HG02759 (cell line): ENCODE measurements around the gene ARHGAP45.

Source experiments
- ATAC-seq: cut with Tn5 transposase; IDR thresholded peaks from one replicate; pipeline ENCODE4 v1.9.1; 2021; ENCODE audit warnings: mild to moderate bottlenecking, moderate library complexity; ENCODE audit not compliant: unreplicated experiment

ARHGAP45 gene

DNA sequence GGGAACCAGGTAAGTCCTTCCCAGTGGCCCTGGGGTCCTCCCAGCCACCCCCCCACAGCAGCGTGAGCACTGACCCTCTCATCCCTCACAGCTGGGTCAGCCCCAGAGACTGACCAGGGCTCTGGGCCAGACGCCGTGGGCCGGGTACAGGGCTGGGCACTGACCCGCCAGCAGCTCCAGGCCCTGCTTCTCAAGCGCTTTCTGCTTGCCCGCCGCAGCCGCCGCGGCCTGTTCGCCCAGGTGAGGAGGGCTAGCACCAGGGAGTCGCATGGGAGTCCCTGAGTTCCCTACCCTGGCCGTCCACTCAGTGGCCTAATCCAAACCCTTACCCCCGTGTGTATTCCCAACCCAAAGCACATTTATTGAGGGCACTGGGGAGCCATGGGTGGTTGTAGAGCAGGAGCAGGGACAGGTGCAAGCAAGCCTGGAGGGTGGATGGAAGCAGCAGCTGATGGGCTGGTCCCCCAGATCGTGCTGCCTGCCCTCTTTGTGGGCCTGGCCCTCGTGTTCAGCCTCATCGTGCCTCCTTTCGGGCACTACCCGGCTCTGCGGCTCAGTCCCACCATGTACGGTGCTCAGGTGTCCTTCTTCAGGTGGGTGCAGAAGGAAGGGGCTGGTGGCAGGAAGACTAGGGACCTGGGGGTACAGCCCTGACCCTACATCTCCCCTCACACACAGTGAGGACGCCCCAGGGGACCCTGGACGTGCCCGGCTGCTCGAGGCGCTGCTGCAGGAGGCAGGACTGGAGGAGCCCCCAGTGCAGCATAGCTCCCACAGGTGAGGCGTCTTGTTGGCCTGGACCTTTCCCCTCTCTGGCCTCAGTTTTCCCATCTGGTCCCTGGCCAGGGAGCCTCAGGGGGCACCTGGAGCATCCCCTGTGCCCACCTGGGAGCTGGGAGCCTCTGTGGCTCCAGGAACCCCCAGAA, 12.6 kb upstream of the ARHGAP45 start:
- ATAC-seq = no peak

DNA sequence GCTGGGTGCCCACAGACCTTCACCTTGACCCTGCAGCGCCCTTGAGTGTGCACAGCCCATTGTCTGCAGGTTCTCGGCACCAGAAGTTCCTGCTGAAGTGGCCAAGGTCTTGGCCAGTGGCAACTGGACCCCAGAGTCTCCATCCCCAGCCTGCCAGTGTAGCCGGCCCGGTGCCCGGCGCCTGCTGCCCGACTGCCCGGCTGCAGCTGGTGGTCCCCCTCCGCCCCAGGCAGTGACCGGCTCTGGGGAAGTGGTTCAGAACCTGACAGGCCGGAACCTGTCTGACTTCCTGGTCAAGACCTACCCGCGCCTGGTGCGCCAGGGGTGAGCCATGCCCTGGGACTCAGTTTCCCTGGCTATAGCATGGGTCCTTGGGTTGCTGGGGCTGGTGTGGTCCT, 11.9 kb upstream of the ARHGAP45 start:
- ATAC-seq = no peak

DNA sequence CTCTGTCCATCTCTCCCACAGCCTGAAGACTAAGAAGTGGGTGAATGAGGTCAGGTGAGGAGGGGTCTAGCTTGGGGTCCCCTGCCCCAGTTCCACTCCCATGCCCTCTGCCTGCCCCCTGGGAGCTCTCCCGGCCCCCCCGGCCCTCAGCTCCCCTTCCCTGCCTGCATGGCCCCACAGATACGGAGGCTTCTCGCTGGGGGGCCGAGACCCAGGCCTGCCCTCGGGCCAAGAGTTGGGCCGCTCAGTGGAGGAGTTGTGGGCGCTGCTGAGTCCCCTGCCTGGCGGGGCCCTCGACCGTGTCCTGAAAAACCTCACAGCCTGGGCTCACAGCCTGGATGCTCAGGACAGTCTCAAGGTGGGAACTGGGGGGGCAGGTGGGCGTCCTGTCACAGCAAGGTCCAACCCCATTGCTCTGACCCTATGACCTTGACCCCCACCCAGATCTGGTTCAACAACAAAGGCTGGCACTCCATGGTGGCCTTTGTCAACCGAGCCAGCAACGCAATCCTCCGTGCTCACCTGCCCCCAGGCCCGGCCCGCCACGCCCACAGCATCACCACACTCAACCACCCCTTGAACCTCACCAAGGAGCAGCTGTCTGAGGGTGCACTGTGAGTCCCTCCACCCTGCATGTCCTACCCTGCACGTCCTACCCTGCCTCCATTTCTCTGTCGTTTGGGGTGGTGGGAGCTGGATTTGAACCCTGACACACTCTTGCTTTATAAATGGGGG, 10.9 kb upstream of the ARHGAP45 start:
- no peak for ATAC-seq

DNA sequence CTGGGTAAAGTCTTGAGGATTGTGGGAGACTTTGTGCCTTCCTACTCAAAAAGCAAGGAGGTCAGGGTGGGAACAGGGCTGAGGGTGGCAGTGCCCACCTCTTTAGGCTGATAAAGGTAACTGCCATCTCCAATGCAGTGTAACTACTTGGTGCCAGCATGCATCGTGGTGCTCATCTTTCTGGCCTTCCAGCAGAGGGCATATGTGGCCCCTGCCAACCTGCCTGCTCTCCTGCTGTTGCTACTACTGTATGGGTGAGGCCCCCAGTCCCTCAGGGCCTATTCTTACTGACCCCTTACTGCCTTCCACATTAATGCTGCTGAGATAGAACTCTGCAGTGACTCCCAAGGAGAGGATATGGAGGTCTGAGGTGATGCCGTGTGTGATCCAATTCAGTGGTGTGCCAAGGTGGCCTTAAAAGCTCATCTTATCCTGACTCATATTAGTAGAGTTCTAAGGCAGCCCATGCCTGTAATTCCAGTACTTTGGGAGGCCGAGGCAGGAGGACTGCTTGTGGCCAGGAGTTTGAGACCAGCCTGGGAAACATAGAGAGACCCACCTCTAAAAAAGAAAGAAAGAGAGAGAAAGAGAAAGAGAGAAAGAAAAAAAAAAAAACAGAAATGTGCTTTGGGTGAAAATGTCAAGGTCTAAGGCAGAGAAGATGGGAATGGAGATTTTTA, 9.7 kb upstream of the ARHGAP45 start:
- ATAC-seq = no peak

DNA sequence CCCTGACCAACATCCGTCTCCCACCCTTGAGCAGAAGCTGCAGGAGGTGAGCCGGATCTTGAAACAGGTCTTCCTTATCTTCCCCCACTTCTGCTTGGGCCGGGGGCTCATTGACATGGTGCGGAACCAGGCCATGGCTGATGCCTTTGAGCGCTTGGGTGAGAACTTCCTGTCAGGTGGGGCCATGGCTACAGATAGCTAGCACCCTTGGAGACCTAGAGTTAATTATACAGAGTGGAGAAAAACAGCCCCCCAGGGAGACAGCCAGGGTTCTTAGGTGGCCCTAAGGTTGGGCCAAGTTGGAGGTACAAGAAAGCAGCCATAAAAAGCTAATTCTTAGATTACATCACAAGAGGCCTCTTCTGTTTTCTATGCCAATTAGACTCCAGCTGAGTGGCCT, 8.9 kb upstream of the ARHGAP45 start:
- ATAC-seq = no peak

DNA sequence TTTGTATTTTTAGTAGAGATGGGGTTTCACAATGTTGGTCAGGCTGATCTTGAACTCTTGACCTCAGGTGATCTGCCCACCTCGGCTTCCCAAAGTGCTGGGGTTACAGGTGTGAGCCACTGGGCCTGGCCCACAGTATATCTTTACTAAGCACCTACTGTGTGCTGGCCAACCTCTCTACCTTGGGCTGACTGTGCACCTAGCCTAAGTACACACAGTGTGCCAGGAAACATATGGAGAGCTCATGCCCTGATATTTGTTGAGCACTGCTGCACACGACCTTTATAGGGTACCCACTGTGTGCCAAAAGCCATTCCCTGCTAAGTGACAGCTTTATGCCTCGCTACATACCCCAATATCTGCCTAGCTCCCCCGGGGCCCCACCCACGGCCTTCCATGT, 6.3 kb upstream of the ARHGAP45 start:
- ATAC-seq = no peak

DNA sequence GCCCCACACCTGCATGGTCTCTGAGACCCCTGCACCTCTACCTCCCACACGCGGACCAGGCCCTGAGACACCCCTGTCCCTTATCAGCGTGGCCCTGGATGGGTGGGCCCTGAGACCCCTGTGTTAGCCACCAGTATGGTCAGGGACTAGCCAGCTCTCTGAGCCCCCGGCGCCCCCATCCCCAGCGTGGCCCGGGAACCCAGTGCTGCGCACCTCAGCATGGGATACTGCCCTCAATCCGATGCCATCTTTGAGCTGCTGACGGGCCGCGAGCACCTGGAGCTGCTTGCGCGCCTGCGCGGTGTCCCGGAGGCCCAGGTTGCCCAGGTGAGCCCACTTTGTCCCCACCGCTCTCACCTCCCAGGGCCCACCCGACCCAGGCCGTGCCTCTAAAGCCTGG, 5.0 kb upstream of the ARHGAP45 start:
- ATAC-seq = no peak

DNA sequence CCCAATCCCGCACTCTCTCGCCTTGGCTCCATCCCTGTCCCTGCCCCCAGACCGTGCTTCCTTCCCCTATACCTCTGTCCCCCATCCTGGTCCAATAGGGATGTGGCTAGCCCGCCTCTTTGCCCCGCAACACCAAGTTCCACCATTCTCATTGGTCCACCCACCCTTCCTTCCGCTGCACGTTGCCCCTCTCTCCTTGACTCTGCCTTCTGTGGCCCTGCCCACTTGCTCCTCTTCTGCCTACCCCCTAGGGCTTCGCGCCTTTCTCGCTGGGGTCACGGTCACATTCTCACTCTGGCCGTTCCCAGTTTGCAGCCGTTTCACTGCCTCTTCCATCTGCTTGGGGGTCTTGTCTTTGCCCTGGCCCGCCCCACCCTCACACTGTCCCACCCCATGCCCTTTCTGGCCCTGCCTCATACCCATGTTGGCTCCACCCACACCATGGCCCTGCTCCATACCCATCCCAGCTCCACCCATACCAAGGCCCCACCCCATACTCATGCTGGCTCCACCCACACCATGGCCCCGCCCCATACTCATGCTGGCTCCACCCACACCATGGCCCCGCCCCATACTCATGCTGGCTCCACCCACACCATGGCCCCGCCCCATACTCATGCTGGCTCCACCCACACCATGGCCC, 4.5 kb upstream of the ARHGAP45 start:
- ATAC-seq = no peak

DNA sequence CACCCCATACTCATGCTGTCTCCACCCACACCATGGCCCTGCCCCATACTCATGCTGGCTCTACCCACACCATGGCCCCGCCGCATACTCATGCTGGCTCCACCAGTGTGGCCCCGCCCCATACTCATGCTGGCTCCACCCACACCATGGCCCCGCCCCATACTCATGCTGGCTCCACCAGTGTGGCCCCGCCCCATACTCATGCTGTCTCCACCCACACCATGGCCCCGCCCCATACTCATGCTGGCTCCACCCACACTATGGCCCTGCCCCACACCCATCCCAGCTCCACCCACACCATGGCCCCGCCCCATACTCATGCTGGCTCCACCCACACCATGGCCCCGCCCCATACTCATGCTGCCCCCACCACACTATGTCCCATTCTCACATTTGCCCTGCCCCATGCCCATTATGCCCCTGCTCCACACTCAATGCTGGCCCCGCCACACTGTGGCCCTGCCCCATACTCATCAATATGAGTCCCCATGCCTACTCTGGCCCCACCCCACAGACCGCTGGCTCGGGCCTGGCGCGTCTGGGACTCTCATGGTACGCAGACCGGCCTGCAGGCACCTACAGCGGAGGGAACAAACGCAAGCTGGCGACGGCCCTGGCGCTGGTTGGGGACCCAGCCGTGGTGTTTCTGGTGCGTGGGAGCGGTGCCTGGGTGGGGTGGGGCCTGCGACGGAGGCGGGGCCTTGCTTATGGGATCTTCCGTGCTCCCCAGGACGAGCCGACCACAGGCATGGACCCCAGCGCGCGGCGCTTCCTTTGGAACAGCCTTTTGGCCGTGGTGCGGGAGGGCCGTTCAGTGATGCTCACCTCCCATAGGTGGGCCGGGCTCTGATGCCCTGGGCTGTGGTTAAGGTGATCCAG, 3.7 kb upstream of the ARHGAP45 start:
- ATAC-seq = no peak

DNA sequence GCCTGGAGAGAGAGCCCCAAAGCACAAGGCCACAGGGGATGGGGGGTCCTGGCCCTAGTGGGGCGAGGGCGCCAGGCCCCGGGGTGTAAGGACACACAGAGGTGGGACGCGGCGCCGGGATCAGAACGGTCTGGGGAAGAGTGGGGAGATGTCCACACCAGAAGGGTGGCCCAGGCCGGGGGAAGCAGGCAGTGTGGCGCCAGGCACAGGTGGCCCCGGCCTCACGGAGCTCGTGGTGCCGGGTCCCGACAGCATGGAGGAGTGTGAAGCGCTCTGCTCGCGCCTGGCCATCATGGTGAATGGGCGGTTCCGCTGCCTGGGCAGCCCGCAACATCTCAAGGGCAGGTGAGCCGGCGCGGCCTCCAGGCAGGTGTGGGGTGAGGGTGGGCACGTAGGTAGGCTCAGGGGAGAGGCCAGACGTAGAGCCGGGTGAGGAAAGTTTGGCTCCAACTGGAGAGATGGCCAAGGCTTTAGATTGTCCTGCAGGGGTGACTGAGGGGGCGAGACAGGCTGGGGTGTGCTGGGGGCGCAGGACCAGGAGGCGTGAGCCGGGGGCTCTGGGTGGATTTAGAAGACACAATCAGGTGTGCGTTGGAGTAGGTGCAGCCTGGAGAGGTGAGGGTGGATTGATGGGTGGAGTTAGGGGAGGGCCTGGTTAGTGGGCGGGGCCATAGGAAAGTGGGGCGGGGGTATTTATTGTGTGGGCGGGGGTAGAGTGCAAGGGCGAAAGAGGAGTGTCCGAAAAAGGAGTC, 2.9 kb upstream of the ARHGAP45 start:
- ATAC-seq = no peak

DNA sequence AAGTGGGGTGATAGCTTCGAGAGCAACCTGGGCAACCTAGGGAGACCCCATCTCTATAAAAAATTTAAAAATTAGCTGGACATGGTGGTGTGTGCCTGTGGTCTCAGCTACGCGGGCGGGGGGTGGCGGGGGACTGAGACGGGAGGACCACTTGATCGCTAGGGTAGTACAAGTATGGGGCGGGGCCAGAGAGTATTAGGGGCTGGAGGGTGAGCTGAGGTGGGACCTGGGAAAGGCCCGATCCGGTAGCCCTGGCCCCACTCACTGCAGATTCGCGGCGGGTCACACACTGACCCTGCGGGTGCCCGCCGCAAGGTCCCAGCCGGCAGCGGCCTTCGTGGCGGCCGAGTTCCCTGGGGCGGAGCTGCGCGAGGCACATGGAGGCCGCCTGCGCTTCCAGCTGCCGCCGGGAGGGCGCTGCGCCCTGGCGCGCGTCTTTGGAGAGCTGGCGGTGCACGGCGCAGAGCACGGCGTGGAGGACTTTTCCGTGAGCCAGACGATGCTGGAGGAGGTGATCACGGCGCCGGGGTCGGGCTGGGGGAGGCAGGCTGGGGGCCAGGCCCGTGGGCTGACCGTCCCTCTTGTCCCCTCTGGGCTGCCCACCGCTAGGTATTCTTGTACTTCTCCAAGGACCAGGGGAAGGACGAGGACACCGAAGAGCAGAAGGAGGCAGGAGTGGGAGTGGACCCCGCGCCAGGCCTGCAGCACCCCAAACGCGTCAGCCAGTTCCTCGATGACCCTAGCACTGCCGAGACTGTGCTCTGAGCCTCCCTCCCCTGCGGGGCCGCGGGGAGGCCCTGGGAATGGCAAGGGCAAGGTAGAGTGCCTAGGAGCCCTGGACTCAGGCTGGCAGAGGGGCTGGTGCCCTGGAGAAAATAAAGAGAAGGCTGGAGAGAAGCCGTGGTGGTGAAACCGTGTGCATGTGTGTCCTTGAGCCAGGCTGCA, 2.0 kb upstream of the ARHGAP45 start:
- no peak for ATAC-seq

DNA sequence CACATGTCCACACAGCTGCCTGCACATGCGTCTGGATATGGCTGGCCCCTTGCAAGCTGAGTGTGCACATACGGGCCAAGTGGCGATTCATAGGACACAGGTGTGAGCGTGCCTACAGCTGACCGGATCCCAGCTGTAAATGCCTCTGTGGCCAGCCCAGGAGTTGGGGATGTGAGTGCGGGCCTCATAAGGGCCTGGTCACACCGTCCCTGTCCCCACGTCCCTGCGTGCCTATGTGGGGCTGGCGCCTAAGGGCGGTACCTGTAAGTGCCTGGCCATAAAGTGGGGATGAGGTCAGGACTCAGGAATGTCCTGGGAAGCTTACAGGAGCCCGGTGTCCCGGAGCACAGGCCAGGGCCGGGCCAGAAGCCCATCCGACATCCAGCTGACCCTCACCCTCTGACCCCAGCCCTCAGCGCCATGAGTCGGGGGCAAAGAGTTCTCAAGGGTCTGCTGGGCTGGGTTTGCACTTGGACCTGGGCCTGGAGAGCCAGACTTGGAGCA, 1.3 kb upstream of the ARHGAP45 start:
- no peak for ATAC-seq

DNA sequence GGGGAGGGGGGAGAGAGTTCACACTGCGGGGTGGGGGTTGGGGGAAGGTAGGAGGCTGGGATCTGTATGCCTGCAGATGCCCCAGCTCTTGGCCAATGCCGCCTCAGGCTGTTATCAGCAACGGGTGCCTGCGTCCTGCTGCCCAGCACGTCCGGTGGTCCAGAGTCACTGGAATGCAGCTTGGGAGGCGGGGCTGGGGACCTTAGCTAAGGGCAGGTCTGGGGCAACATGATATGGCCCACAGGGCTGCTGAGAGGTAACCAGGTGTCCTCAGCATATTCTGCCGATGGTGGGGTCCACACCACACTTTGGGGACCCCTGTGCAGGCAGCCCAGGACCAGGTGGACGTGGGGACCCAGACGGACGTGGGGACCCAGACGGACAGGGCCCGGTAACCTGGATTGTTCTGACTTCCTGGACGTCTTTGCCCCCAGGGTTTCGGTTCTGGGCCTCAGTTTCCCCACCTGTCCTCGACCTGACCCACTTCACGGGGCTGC, 668 bp upstream of the ARHGAP45 start:
- ATAC-seq = no peak

DNA sequence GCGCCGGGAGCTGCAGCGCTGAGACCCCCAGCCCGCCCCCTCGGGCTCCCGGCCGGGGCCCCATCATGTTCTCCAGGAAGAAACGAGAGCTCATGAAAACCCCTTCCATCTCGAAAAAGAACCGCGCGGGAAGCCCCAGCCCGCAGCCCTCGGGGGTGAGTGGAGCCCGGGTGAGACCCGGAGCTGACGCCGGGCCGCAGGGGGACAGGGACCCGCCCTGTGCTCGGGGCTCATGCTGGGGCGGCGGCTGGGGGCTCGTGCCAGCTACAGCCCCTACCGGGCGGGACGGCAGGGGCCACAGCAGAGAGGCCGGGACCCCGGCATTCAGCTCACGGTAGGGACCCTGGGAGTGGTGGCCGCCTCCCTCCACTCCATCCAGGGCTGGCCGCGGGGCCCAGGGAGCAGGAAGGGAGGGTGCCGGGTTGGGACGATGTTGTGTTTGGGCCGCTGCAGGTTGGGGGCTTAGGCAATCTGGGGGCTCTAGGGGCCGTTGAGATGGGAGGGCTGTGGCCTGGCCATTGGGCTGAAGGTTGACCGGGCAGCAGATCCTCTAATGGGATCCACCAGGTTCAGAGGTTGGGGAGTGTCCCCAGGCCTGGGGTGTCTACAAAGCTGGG, 482 bp downstream of the ARHGAP45 start:
- ATAC-seq = no peak

DNA sequence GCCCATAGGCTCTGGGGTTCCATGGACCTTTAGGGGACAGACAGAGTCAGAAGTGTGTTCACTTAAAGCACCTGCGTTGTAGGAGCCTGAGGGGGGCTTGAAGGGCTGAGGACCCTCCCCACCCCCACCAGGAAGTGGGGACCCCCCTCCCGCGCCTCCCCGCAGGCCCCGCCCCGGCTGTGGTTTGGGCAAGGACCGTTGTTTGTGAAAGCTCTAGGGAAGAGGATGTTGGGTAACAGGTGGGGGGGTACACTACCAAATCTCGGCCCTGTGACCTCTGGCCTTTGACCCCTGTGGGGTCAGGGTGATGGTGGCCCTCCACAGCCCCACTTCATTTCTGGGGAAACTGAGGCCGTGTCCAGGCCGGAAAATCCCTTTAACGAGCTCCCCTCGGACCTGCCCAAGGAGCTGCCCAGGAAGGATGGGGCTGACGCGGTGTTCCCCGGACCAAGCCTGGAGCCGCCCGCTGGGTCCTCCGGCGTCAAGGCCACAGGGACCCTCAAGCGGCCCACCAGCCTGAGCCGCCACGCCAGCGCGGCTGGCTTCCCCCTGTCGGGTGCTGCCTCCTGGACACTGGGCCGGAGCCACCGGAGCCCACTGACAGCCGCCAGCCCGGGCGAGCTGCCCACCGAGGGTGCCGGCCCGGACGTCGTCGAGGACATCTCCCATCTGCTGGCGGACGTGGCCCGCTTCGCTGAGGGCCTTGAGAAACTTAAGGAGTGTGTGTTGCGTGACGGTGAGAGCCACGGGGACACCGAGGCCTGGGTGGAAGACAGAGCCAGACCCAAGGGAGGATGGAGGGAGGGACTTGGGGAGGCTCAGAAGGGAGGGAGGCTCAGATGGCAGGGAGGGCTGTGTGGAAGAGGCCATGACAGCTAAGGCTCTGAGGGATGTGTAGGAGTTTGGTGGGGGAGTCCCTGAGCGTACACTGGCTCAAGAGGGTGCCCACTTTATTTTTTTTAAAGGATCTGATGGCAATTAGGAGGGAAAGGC, 1.3 kb downstream of the ARHGAP45 start:
- ATAC-seq = no peak

DNA sequence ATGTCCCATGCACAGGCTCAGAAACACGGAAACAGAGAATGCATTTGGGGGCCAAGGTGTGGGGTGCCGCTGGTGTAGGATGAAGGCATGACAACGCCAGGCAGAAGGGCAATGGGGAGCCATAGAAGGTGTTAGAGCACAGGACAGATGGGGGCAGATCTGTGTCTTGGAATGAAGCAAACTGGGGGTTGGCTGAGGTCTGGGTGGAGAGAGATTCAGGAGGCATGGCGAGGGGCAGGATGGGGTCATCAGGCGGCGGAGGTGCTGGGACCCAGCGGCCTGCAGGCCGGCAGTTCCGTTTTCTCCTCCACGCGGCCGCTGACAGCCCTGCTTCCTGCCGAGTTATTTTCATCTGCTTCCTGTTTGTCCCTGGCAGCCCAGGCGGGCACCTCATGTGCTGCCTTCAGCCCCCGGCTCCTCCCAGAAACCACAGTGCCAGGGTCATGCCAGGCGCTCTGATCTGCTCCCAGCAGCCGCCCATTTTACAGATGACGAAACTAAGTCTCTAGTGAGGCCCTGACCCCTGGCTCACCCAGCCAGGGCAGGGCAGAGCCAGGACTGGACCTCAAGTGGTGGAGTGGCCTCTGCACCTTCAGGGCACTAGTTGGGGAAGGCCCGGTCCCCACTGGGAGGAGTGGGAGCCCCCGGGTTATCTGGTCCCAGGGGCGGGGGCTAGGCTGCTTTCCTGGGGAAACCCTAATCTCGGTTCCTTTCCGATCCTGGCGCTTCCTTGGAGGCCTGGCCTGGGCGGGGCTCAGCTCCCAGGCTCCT, 2.2 kb downstream of the ARHGAP45 start:
- no peak for ATAC-seq
